RCC 7860 (cell line): ENCODE results near the gene HSF2BP.
"Not testable (repeated sequence)": the region's sequence is repeated elsewhere in the genome, so short reads cannot be mapped to it uniquely, and the experiment has no call there.

Source experiments
- DNase-seq: peaks from one replicate; pipeline ENCODE4 v3.0.0-alpha.2; 2015; ENCODE audit warnings: low spot score
- FAIRE-seq: peaks from 2 replicates; lab custom pipeline; 2012; peaks lifted over from hg19 to GRCh38; lab: Jason Lieb, UNC

The HSF2BP gene

DNA sequence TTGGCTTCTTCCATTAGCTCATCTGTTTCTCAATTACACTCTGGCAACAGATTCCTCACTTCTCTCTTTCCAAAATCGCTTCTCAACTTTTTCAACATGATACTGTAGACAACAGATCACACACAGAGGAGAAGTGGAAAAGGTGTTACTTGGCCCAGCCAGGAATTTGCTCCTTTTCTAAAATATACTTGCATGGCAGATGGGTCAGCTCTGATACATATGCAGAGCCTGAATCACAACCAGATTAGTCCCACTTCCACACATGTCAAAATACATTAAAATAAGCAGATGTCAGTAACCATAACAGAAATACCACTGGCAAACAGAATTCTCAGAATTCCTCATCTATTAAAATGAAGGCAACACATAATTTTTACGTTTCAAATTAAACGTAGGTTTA is 89.1 kb downstream of the HSF2BP start:
- not testable (repeated sequence) for DNase-seq, FAIRE-seq

DNA sequence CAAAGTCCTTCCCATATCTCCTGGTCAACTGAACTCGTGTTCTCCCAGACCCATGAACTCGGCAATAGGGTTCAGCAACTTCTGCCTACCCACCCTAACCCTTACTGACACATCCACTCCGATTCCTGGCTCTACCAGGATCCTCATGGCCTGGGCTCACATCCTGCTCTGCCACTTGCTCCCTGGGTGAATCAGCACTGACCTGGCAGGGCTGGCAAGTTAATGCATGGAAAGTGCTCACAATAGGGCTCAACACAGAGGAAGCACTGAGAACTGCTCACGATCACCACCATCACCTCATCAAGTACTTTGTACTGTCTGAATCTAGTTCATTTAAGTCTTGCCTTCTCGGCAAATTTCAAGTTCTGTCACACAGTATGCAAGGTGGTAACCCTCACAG is 96.8 kb downstream of the HSF2BP start:
- FAIRE-seq, result peak; percentile 67
- DNase-seq, result not testable (repeated sequence)

DNA sequence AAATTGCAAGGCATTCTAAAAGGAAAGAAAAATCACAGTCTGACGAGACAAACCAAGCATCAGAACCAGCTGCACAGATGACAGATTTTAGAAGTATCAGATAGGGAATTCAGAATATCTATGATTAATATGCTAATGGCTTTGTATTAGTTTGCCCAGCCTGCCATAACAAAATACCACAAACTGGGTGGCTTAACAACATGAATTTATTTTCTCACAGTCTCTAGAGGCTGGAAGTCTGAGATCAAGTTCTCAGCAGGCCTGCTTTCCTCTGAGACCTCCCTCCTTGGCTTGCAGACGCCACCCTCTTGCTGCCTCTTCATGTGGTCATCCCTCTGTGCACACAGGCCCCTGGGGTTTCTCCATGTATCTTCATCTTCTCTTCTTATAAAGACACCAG is 118.7 kb downstream of the HSF2BP start:
- not testable (repeated sequence) for FAIRE-seq, DNase-seq

DNA sequence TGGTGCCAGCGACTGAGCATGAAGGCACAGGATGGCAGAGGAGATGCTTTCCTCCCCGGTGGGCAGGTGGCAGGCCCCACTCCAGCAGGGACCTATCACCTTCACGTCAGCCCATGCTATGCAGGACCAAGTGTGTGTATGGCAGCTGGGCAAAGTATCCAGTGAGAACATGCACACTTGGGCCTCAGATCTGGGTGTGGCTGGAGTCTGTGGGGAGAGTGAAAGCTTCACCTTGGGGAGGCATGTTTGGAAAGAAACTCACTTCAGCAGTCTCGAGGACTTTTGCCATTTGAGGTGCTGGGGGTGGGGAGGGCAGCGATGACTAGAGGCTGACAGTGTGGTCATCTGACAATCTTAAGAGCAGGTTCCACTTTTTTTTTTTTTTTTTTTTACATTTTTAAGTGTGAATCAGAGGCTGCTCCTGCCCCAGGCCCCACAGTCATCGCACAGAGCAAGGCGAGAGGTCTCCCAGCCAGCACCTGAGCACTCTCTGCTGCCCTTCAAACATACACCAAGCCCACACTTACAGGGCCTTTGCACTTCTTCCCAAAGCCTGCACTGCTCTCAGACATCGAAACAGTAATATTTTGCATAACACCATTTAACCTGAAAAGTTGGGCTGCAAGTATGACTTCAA is 136.7 kb downstream of the HSF2BP start:
- peak; percentile 30 for FAIRE-seq
- not testable (repeated sequence) for DNase-seq

GRCh38 chr21:43517701-43518100 is 141.6 kb downstream of the HSF2BP start:
- not testable (repeated sequence) for DNase-seq, FAIRE-seq

- not testable (repeated sequence) for DNase-seq
- peak; percentile 94 for FAIRE-seq
Observed at GRCh38 chr21:43516860-43517627, 142.2 kb downstream of the HSF2BP start.

- not testable (repeated sequence) for DNase-seq, FAIRE-seq
Observed at GRCh38 chr21:43516295-43516847, 142.9 kb downstream of the HSF2BP start.

GRCh38 chr21:43514834-43515233 is 144.5 kb downstream of the HSF2BP start:
- DNase-seq, FAIRE-seq: not testable (repeated sequence)

GRCh38 chr21:43513023-43513422 is 146.3 kb downstream of the HSF2BP start:
- not testable (repeated sequence) for FAIRE-seq, DNase-seq

- FAIRE-seq, DNase-seq: not testable (repeated sequence)
Observed at GRCh38 chr21:43511209-43511608, 148.1 kb downstream of the HSF2BP start.

- DNase-seq, result not testable (repeated sequence)
- FAIRE-seq, result peak; percentile 98
Observed at GRCh38 chr21:43510669-43511068, 148.6 kb downstream of the HSF2BP start.

DNA sequence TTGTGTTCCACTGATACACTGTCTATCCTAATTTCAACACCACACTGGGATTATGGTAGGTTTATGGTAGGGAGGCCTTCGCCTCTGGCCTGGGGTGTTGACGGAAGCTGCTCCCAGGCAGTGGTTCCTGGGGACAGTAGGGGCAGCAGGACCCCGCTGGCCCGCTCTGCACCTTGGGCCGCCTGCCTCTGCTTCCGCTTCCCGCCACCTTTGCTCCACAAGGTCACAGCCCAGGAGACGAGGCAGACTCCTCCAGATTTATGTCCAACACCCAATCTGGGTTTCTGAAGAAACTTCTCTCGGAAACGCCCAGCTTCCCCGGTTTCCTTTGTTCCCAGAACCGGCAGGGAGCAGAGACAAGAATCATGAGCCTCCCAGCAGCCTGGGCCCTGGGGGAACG is 155.4 kb downstream of the HSF2BP start:
- not testable (repeated sequence) for FAIRE-seq, DNase-seq

- peak; percentile 65 for FAIRE-seq
- not testable (repeated sequence) for DNase-seq
Observed at GRCh38 chr21:43503075-43503750, 156.1 kb downstream of the HSF2BP start.

DNA sequence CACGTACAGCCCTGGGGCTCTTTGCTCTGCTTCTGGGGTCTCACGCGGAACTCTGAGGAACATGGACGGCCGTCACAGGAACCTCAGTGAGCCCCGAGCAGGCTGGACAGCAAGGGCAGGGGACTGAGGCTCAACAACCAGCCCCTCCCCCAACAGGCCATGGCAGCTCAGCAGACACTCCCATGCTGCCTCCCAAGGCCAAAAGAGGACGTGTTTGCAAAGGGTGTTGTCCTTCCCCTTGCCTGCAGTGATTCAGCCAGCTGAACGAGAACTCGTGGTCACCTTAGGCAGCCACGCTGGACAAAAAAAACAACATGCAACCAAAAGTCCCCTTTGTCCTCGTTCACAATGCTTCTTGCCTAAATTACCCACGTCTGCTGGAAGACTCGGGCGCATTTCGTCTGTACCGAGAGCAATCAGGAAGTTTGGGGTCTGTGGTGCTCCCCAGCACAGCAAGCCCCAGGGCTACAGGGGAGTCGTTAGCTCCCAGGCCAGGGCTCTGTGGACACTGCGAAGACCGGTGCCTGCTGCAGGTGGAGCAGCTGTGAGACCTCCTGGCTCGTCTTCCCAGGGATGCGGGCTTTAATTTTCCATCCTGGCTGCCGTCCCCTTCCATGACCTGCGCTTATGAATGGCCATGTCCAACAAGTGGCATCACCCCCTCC is 156.7 kb downstream of the HSF2BP start:
- peak; percentile 63 for FAIRE-seq
- not testable (repeated sequence) for DNase-seq

DNA sequence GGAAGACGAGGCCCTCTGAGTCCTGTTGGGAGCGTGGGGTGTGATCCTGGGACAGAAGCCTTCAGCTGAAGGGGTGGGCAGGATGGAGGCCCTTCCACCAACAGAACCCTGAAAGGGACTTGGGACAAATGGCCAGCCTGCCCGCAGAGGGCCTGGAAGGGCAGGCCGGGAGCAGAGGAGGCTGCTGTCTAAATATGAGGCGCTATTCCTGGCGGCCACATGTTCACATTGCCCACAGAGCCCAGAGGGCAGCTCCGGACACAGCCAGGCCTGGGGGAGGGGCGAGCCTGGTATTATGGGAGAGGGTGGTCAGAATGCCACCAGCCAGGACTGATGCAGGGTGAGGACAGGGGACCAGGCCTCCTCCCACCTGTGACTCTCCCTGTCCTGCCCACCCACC is 160.4 kb downstream of the HSF2BP start:
- DNase-seq, FAIRE-seq: not testable (repeated sequence)

DNA sequence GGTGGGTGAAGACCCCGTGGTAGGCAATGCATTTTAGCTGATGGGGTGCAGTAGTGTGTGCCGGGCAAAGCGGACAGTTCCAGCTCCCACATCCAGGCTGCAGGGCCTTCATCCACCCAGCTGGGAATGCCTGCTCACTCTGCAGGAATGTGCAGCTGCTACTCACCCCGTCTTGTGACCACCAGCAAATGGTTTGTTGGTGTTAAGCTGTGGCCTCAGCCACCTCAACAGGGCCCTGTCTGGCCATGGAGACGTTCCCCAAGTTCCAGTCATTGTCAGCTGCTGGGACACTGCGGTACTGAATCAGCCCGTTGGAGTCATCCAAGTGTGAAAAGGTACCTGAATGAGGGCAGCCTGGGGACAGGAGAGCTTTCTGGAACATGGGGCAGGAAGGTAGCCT is 161.2 kb downstream of the HSF2BP start:
- not testable (repeated sequence) for DNase-seq
- peak; percentile 97 for FAIRE-seq

DNA sequence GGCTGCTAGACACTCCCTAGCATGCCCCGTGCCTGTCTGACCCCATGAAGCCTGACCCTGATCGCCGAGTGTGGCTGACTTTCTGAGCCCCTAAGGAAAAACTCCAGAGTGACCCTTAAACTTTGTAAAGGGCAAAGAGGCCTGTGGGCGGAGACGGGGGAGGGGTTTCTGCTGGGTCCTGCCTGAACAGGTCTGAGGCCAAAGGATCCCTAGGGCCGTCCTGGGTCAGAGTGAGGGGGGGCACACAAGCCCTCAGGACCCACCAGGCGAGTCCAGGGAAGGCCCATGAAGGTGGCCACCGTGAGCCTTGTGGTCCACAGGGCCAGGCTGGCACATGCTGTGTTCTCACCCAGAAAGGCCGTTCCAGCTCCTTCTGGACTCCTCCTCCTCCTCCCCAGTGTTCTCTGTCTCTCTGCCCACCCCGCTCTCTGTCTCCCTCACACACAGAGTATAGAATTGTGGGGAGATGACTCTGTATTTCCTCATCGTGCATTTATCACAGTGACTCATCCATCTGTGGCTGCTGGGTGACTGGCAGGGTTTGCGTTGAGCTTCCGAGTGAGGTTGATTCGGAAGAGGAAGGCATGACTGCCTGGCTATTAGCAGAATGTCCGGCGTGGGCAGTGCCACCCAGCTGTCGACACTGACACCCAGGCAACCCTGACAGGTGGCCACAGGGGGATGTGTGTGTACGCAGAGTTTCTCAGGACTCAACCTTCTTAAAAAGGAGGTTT is 164.8 kb downstream of the HSF2BP start:
- FAIRE-seq, result peak; percentile 97

DNA sequence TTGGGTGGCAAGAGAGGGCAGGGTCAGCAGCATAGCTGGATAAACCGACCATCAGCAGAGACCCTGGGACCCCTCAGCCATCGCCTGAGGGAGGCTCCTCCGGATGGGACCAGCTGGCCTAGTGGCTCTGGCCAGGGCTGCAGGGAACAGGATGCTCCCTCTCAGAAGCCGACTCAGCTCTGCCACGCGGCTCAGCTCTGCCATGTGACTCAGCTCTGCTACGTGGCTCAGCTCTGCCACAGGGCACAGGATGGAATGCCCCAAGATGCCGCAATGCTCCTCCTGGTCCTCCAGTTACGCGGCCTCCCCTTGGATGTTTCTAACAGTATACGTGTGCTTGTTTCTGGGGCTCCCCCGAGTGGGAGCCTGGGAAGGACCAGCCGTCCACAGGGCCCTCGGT is 165.8 kb downstream of the HSF2BP start:
- not testable (repeated sequence) for DNase-seq
- FAIRE-seq, result peak; percentile 81

More for the DNA sequence above, 164.8 kb downstream of the HSF2BP start:
- not testable (repeated sequence) for DNase-seq

DNA sequence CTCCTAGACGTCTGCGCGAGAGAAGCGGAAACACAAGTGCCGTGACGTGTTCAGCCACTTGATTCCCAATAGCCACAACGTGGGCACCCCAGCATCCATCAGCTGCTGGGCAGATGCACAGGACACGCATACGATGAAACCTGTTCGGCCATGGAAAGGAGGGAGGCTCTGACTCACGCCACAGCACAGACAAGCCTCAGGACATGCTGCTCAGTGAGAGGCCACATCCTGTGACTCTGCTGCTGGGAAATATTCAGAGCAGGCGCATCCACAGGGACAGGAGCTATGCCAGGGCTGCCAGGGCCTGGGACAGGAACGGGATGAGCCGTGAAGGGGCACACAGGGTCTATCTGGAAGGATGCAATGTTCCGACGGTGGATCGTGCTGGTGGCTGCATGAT is 171.1 kb downstream of the HSF2BP start:
- not testable (repeated sequence) for DNase-seq
- FAIRE-seq, result peak; percentile 89

- FAIRE-seq, DNase-seq: not testable (repeated sequence)
Observed at GRCh38 chr21:43486051-43486450, 173.2 kb downstream of the HSF2BP start.
